WTC11 (cell line): Measurements from ENCODE around the gene CEP85L. TPM values are rescaled to one million over a fixed set of nuclear protein-coding genes. Genes with fewer than 3 reads are reported as not detected.
A peak's percentile ranks its signal among the peaks of the same experiment; 100 is the strongest.

Experiments used
- ATAC-seq: fragments of 200-7000 bp; cut with Tn5 transposase; 2 replicates; pipeline ENCODE4 v1.10.0; 2021; ENCODE audit warnings: mild to moderate bottlenecking, moderate library complexity
- CTCF ChIA-PET: fragments of 300-600 bp; sonication (Branson Sonifier 250); formaldehyde crosslinking; loops from one replicate; lab custom pipeline; 2021; ENCODE audit warnings: antibody characterized with exemption; lab: Charles Lee
- POLR2A ChIA-PET: fragments of 350-600 bp; sonication (Branson Sonifier 250); formaldehyde crosslinking; loops from one replicate; lab custom pipeline; 2021; ENCODE audit warnings: antibody characterized with exemption; lab: Charles Lee
- DNase-seq: peaks from one replicate; pipeline ENCODE4 v3.0.0; 2021; ENCODE audit warnings: low spot score
- H3K27ac Mint-ChIP-seq: 2 replicates; pipeline ENCODE4 v1.8.0; 2021; ENCODE audit warnings: mixed read lengths
- H3K27me3 Mint-ChIP-seq: 2 replicates; pipeline ENCODE4 v1.8.0; 2021; ENCODE audit warnings: low read depth, mild to moderate bottlenecking, moderate library complexity, mixed read lengths
- H3K36me3 Mint-ChIP-seq: 2 replicates; pipeline ENCODE4 v1.8.0; 2021; ENCODE audit warnings: mixed read lengths
- H3K4me1 Mint-ChIP-seq: 2 replicates; pipeline ENCODE4 v1.8.0; 2022; ENCODE audit warnings: mixed read lengths
- H3K4me3 Mint-ChIP-seq: 2 replicates; pipeline ENCODE4 v1.8.0; 2021; ENCODE audit warnings: mild to moderate bottlenecking, moderate library complexity, mixed read lengths
- H3K9me3 Mint-ChIP-seq: 2 replicates; pipeline ENCODE4 v1.8.0; 2021; ENCODE audit warnings: mixed read lengths
- AR ChIP-seq: fragments of 250-450 bp; sonication (Bioruptor Pico); IDR thresholded peaks from 2 replicates; pipeline ENCODE4 v1.9.0; 2021; ENCODE audit warnings: mild to moderate bottlenecking
- ATF1 ChIP-seq: sonication (generic); formaldehyde crosslinking; IDR thresholded peaks from 2 replicates; pipeline ENCODE4 v1.8.1; 2023; ENCODE audit warnings: mild to moderate bottlenecking, moderate library complexity, missing genetic modification reagents
- CREM ChIP-seq: sonication (generic); formaldehyde crosslinking; IDR thresholded peaks from 2 replicates; pipeline ENCODE4 v1.8.1; 2022; ENCODE audit warnings: mild to moderate bottlenecking, missing genetic modification reagents, moderate library complexity
- E2F1 ChIP-seq: sonication (generic); formaldehyde crosslinking; IDR thresholded peaks from 2 replicates; pipeline ENCODE4 v1.8.0; 2022; ENCODE audit warnings: mild to moderate bottlenecking, missing genetic modification reagents
- E2F4 ChIP-seq: sonication (generic); formaldehyde crosslinking; IDR thresholded peaks from 2 replicates; pipeline ENCODE4 v1.8.1; 2022; ENCODE audit warnings: low read depth, mild to moderate bottlenecking, moderate library complexity, missing genetic modification reagents, borderline replicate concordance
- ELF4 ChIP-seq: sonication (generic); formaldehyde crosslinking; IDR thresholded peaks from 2 replicates; pipeline ENCODE4 v1.8.1; 2022; ENCODE audit warnings: low read depth, mild to moderate bottlenecking, moderate library complexity, missing genetic modification reagents
- GRHL2 ChIP-seq: fragments of 250-450 bp; sonication (Bioruptor Pico); IDR thresholded peaks from 2 replicates; pipeline ENCODE4 v1.8.0; 2022; ENCODE audit warnings: mild to moderate bottlenecking, moderate library complexity; ENCODE audit not compliant: insufficient replicate concordance, severe bottlenecking
- KAT7 ChIP-seq: sonication (generic); formaldehyde crosslinking; IDR thresholded peaks from 2 replicates; pipeline ENCODE4 v1.8.1; 2023; ENCODE audit warnings: missing genetic modification reagents, mild to moderate bottlenecking, borderline replicate concordance
- MAX ChIP-seq: sonication (generic); formaldehyde crosslinking; IDR thresholded peaks from 2 replicates; pipeline ENCODE4 v1.8.0; 2022; ENCODE audit warnings: mild to moderate bottlenecking, missing genetic modification reagents
- MLX ChIP-seq: sonication (generic); formaldehyde crosslinking; IDR thresholded peaks from 2 replicates; pipeline ENCODE4 v1.8.1; 2023; ENCODE audit warnings: mild to moderate bottlenecking, missing genetic modification reagents, moderate library complexity
- NFATC4 ChIP-seq: fragments of 250-450 bp; sonication (Bioruptor Pico); IDR thresholded peaks from 2 replicates; pipeline ENCODE4 v1.9.0; 2021; ENCODE audit warnings: mild to moderate bottlenecking
- NR1H2 ChIP-seq: sonication (generic); formaldehyde crosslinking; IDR thresholded peaks from 2 replicates; pipeline ENCODE4 v1.9.0; 2021; ENCODE audit warnings: mild to moderate bottlenecking, moderate library complexity, missing genetic modification reagents
- PREB ChIP-seq: sonication (generic); formaldehyde crosslinking; IDR thresholded peaks from 2 replicates; pipeline ENCODE4 v1.8.1; 2022; ENCODE audit warnings: mild to moderate bottlenecking, missing genetic modification reagents, moderate library complexity, borderline replicate concordance
- PRRX2 ChIP-seq: fragments of 250-450 bp; sonication (Bioruptor Pico); IDR thresholded peaks from 2 replicates; pipeline ENCODE4 v1.8.0; 2021; ENCODE audit warnings: mild to moderate bottlenecking
- RELA ChIP-seq: sonication (generic); formaldehyde crosslinking; IDR thresholded peaks from 2 replicates; pipeline ENCODE4 v1.8.1; 2022; ENCODE audit warnings: missing genetic modification reagents, mild to moderate bottlenecking, borderline replicate concordance
- SP1 ChIP-seq: sonication (generic); formaldehyde crosslinking; conservative IDR thresholded peaks from 2 replicates; pipeline ENCODE4 v1.8.1; 2022; ENCODE audit warnings: missing genetic modification reagents
- TEAD1 ChIP-seq: sonication (generic); formaldehyde crosslinking; IDR thresholded peaks from 2 replicates; pipeline ENCODE4 v1.8.0; 2022; ENCODE audit warnings: mild to moderate bottlenecking, missing genetic modification reagents
- TP53 ChIP-seq: sonication (generic); formaldehyde crosslinking; IDR thresholded peaks from 2 replicates; pipeline ENCODE4 v1.8.1; 2023; ENCODE audit warnings: mild to moderate bottlenecking, missing genetic modification reagents
- ZMAT4 ChIP-seq: fragments of 250-450 bp; sonication (Bioruptor Pico); IDR thresholded peaks from 2 replicates; pipeline ENCODE4 v1.9.0; 2021; ENCODE audit warnings: mild to moderate bottlenecking
- ZNF219 ChIP-seq: sonication (generic); formaldehyde crosslinking; IDR thresholded peaks from 2 replicates; pipeline ENCODE4 v1.8.0; 2023; ENCODE audit warnings: missing genetic modification reagents, mild to moderate bottlenecking, borderline replicate concordance
- ZNF416 ChIP-seq: fragments of 250-450 bp; sonication (Bioruptor Pico); IDR thresholded peaks from 2 replicates; pipeline ENCODE4 v1.9.0; 2021; ENCODE audit warnings: mild to moderate bottlenecking, inconsistent platforms
- ZNF425 ChIP-seq: fragments of 250-450 bp; sonication (Bioruptor Pico); conservative IDR thresholded peaks from 2 replicates; pipeline ENCODE4 v1.9.0; 2021; ENCODE audit warnings: mild to moderate bottlenecking
- ZSCAN18 ChIP-seq: fragments of 250-450 bp; sonication (Bioruptor Pico); IDR thresholded peaks from 2 replicates; pipeline ENCODE4 v2.1.2; 2022; ENCODE audit warnings: mild to moderate bottlenecking, moderate library complexity
- total RNA-seq: library from RNA; stranded (reverse); gene quantifications from 3 replicates; pipeline ENCODE4 v1.2.3, GENCODE V29; 2021

The CEP85L gene
- total RNA-seq, 1 experiment from 2014 or later = 32.5 TPM

GRCh38 chr6:118603372-118603771, 48.0 kb downstream of the CEP85L start (continued):
- no peak for TF ChIP-seq ZSCAN18 (CRISPR knock-in tag)

GRCh38 chr6:118602300-118602699, 49.1 kb downstream of the CEP85L start:
- H3K36me3 Mint-ChIP-seq = peaks cover 36% of the 10 kb centered on the region
- H3K9me3 Mint-ChIP-seq = peaks cover 36% of the 10 kb centered on the region
- no peaks in the 10 kb centered on the region for H3K27me3 Mint-ChIP-seq
- no peak for DNase-seq
- no peak for ATAC-seq
- CTCF ChIA-PET = no interaction called here
- no peak overlapping the region for H3K27ac Mint-ChIP-seq
- no peak overlapping the region for H3K4me3 Mint-ChIP-seq
- POLR2A ChIA-PET = no interaction called here
- H3K4me1 Mint-ChIP-seq = peaks cover 15% of the 10 kb centered on the region
- no peak for TF ChIP-seq ZNF416 (CRISPR knock-in tag)
- TF ChIP-seq NR1H2 (CRISPR knock-in tag) = no peak
- TF ChIP-seq ELF4 (CRISPR knock-in tag) = no peak
- no peak for TF ChIP-seq TEAD1 (CRISPR knock-in tag)
- no peak for TF ChIP-seq MAX (CRISPR knock-in tag)
- no peak for TF ChIP-seq E2F1
- no peak for TF ChIP-seq CREM (CRISPR knock-in tag)
- TF ChIP-seq GRHL2 (CRISPR knock-in tag) = no peak
- no peak for TF ChIP-seq PREB
- TF ChIP-seq E2F4 = no peak
- no peak for TF ChIP-seq ATF1 (CRISPR knock-in tag)
- TF ChIP-seq, all 79 proteins: peak for 0

- H3K4me1 Mint-ChIP-seq = peaks cover 25% of the 10 kb centered on the region
- no peak for DNase-seq
- H3K4me3 Mint-ChIP-seq = no peak overlapping the region
- ATAC-seq = no peak
- H3K27ac Mint-ChIP-seq = peak overlapping the region; percentile 1; the same call in 1 of the 2 replicates
- POLR2A ChIA-PET = no interaction called here
- peaks cover 14% of the 10 kb centered on the region for H3K36me3 Mint-ChIP-seq
- CTCF ChIA-PET = interaction anchor here (0.5 to 1.0 kb wide), 2 partner anchors 33 to 614 kb away, joined by 3 read pairs; no protein-coding TSS in a partner anchor
- H3K9me3 Mint-ChIP-seq = peaks cover 19% of the 10 kb centered on the region
- no peaks in the 10 kb centered on the region for H3K27me3 Mint-ChIP-seq
- TF ChIP-seq ZNF219 (CRISPR knock-in tag) (no peak), RELA (CRISPR knock-in tag) (no peak), KAT7 (CRISPR knock-in tag) (no peak), ZMAT4 (no peak), NFATC4 (no peak), SP1 (no peak), ATF1 (CRISPR knock-in tag) (no peak), MLX (no peak), AR (no peak), ZNF425 (CRISPR knock-in tag) (no peak), TEAD1 (CRISPR knock-in tag) (no peak), PRRX2 (CRISPR knock-in tag) (no peak), TP53 (CRISPR knock-in tag) (no peak)
These were observed 53.1 kb downstream of the CEP85L start for GRCh38 chr6:118598324-118598723.
